ENCODE results near the gene FOXL1.

FOXL1 gene

DNA sequence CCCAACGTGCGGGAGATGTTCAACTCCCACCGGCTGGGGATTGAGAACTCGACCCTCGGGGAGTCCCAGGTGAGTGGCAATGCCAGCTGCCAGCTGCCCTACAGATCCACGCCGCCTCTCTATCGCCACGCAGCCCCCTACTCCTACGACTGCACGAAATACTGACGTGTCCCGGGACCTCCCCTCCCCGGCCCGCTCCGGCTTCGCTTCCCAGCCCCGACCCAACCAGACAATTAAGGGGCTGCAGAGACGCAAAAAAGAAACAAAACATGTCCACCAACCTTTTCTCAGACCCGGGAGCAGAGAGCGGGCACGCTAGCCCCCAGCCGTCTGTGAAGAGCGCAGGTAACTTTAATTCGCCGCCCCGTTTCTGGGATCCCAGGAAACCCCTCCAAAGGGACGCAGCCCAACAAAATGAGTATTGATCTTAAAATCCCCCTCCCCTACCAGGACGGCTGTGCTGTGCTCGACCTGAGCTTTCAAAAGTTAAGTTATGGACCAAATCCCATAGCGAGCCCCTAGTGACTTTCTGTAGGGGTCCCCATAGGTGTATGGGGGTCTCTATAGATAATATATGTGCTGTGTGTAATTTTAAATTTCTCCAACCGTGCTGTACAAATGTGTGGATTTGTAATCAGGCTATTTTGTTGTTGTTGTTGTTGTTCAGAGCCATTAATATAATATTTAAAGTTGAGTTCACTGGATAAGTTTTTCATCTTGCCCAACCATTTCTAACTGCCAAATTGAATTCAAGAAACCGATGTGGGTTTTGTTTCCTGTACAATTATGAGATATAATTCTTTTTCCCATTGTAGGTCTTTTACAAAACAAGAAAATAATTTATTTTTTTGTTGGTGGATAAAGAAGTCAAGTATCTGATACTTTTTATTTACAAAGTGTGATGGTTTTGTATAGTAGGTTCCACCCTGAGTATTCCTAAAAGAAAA is 9.4 kb upstream of the FOXL1 start:
- DNase-seq, result no peak

DNA sequence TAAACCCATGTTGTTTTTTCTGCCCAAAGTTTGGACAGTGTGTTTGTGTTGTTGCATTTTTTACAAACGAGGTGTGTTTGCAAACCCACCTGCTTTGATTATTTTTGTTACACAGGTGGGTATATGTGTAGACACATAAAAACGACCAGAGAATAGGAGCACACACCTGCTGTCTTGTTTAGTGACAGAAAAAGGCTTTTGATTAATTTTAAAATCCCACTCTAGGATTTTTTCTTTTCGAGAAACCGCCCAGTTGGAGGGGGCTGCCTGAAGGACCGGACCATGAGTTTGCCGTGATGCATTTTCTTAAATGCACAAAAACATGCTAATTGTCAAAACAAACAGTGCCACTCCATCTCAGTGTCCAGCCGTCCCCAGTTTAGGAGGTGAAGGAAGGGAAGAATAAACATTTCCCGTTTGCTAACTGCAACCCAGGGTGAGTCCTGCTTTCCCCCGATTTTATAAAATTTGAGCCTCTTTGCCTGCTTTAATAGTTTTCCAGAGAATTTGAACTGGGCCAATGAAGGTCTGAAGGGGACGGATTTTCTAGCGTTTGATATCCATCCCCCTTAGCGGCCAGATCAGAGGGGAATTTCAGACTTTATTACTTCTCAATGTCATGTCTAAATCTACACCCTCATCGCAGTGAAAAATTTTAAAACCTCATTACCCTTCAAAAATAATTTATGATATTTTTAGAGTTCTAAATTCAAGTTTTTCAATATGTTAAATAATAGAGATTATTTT is 8.5 kb upstream of the FOXL1 start:
- DNase-seq, result no peak

DNA sequence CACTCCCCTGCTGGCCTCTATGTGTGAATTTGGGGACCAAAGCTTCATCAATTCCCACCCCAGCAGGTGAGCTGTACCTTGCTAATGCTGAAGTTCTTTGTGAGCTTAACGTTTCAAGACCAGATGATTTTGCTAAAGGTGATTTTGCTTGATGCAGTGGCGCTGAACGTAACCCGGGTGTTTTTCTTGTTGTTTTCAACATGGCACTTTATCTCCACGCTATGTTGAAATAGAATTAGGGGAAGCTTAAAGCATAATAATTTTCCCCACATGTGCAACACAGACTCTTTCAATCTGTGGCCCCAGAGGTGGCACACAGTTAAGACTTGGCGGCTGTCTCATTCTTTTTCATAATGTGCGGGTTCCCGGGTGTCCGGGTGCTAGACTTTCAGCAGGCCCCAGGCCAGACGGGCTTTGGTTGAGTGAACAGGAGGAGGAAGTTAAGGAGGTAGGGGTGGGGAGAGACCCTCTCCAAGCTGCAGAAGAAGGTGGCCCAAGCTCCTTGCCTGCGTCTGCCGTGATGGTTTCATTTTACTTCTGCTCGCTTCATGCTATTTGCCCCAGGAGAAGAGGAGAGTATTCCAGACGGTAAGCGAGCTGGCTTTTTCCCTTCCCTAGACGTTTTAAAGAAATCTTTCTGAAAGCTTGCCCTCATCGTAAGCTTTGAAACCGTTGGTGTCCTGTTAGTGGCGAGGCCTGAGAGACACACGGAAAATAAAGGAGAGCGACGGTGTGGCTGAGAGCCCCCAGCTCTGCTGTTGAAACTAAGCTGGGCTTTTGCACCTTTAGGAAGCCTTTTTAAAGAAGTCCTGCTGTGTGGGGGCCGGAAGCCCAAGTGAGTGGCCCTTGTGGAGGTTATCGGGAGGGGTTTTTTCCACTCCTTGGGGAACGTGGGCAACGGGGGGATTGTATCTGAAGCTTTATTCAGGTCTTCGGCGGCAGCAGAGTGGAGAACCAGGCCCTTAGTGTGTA is 7.5 kb upstream of the FOXL1 start:
- DNase-seq, result no peak

DNA sequence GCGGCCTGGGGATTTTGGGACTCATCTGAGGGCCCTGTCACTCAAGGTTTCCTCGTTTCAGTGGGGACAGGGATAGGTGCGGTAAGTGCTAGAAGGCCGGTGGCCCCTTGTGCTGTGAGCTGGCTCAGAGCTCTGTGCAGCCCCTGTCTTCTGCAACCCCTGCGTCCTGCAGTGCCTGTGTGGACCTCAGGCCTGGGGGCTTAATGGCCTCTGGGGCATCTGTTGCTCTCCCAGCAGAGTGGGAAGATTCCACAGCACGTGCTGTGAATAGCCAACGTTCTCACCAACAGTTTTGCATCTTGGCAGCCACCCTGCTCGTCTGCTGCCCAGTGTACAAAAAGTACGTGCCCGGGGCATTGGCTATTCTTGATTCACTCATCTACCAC is 6.8 kb upstream of the FOXL1 start:
- no peak for DNase-seq

DNA sequence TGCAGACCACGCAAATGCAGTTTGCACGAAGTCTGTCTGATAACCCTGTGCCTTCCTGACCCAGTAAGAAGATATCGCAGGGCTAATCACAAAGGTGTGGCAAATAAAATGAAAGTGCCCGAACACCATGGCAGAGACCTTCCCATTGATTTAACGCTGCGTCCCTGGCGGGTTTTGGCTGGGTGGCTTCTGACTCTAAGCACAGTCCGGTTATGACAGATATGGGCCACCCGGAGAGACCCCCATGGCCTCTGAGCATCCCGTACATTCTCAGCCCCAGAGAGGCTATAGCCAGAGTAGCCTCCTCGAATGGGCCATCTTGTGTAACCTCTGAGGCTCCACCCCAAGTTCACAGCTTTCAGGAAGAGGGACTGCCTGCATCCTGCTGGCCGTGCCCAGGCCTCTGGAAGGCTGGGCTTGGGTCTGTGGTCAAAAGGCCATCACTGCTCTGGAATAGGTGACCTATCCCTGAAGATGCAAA is 6.3 kb upstream of the FOXL1 start:
- DNase-seq, result no peak

DNA sequence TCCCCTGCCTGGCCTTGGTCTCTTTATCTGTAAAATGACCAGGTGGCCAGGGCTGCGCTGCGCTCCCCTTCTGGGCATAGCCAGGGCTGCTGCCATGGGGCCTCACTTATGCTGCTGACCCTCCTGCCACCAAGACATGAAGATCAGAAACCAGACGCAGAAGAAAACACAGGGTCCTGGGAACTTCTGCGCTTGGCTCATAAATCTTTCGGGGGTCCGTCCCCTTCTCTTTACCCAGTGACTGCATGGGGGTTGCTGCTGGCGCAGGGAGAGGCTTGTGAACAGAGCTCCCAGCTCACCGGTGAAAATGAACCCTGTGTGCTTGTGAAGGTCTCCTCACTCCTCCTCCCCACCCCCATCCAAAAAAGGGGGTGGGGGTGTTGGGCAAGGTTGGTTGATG is 5.7 kb upstream of the FOXL1 start:
- DNase-seq, result no peak

DNA sequence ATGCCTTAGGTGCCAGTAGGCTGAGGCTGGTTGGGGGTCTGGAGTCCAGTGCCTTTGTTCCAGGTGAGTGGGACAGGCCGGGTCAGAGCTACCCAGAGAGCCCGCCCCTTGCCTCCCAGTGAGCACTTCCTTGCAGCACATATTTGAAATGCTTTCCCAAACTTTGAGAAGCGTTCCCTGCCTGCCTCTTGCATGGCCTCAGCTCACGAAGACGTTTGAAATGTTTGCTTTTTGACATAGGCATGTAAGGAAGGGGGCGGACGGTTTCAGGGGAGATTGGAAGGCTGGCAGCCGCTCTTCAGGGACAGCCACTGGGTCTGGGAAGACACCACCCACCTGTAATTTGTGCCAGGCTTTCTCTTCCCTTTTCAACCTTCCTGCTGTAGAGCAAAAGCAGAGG is 5.1 kb upstream of the FOXL1 start:
- DNase-seq, result no peak

DNA sequence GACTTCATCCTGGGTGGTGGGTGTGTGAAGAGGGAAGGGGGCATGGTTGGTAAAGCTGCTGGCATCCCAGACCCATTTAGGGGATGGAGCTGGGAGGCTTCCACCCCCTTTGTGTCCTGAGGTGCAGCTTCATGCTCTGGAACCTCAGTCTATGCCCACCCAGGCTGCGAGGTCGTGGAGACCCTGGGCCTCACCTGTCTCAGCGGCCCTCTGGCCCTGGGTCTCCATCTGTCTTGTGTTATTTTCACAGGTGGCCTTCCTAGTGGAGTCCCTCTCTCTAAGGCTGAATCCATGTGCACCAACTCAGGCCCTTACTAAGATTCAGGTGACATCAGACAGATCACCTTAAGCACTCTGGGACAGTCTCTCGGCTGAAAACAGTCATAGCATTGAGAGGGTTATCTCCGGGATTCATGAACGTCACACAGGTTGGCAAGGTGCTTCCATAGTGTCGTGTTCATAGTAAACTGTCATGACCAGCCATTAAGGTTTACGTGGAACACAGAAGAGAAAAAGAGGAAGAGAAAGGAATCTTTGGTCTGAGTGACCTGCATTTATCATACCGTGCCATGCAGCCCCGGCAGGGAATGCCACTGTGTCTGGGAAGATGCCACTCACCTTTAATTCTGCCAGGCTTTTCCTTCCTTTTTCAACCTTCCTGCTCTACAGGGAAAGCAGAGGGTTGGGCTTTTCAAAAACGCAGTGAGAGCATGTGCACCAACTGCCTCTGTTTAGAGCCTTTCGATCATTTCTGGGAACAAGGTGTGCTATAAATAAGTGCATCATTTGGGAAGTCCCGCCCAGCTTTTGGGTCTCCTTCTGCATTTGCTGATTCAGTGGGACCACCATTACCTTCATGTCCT is 4.5 kb upstream of the FOXL1 start:
- DNase-seq, result no peak

DNA sequence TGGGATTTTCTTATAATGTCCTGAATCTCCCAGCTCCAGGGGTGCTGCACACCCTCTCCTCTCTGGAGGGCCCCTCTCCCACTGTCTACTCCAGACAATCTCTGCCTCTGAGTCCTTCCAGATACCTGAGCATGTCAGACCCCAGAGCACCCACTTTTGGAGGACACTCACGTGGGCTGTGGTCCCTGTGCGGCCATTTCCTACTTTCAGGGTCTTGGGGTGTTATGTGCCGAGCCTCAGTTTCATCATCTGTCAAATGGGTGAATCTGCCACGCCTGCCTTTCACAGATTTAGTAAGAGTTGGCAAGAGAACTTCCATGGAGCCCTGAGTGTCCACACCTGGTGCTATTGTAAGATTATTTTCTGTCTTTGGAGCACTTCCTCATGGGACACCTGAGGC is 3.7 kb upstream of the FOXL1 start:
- DNase-seq, result no peak

DNA sequence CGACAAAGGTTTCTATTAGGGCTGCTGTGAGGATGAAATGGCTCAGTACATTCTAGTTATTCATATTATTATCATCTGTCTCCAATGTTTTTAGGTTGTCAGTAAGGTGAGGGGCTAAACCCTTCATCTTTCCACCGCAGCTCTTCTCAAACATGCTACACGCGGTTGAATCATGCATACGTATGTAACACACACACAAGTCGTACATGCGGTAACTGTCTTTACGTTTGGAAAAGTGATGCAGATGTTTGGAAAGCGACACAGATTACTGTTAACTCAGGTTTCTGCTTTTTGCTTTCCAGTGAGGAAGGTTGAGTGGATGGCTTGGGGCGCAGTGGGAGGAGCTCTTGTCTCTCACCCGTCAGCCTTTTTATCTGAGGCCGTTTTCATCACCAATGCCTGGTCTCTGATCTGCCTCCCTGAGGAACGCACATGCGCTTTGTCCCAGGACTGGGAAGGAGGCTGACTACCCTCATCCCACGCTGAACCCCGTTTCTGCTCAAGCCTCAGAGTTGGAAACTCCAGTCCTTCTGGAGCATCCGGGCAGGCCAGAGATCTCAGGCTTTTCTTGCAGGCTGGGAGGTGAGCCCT is 3.2 kb upstream of the FOXL1 start:
- no peak for DNase-seq

DNA sequence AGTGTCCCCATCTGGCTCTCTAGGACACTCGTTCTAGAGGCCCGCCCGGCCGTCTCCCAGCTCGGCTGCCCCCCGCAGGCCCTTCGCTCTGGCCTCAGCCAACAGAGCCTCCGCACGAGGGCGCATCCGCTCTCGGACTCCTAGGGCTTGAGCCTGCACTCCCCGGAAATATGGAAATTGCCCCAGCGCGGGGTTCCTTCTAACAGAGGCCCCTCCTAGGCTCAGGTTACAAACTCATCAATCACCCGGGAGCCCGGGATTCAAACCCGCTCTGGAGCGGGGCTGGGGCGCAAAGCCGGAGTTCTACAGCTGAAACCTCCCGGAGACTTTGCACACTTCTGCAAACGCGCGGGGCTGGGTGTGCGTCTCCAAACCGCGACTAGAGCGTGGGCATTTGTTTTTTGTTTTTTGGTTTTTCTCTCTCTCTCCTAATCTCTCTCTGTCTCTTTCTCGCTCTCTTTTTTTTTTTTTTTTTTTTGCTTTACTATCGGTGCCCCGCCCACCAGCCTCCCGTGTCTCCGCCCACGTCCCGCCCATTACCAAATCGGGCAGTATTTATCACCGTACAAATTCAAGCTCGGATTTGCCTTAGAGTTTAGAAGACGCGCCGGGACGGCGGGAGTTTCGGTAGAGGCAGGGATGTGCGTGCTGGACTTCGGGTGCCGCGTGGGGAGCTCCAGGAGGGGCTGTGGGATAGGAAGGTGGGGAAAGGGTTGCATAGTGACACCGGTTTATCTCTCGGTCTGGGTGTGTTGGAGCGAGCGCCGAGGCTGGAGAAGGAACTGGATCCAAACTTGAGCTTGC is 2.4 kb upstream of the FOXL1 start:
- peak; percentile 38 to 82 for DNase-seq

DNA sequence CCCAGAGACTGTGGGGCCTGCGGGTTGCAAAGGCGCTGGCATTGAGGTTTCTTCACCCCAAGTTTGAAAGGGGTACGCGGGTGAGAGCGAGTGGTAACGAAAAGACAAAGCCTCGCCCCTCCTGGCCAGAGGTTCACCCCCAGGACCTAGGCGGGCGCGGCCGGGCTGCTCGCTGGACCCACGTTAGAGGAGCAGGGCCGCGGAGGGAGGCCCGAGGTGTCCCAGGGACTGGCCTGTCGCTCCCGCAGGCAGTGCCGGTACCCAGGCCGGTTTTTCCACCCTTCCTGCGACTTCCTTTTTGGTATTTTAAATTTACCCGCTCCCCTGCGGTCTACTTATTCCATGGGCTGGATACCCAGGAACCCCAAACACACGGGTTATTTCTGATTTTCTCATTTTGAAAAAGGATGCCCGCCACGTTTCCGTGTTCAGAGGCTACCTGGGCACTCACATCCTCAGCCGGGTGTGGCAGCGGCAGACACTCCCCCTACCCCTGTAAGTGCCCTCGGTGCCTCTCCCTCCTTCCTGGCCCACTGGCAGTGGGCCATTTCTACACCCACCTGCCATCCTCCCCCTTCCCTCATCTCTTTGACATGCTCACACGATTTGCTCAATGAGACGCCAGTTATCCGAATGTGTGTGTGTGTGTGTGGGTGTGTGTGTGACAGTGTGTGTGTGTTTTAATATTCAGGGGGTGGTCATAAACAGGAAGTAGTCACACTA is 1.6 kb upstream of the FOXL1 start:
- DNase-seq, result no peak

DNA sequence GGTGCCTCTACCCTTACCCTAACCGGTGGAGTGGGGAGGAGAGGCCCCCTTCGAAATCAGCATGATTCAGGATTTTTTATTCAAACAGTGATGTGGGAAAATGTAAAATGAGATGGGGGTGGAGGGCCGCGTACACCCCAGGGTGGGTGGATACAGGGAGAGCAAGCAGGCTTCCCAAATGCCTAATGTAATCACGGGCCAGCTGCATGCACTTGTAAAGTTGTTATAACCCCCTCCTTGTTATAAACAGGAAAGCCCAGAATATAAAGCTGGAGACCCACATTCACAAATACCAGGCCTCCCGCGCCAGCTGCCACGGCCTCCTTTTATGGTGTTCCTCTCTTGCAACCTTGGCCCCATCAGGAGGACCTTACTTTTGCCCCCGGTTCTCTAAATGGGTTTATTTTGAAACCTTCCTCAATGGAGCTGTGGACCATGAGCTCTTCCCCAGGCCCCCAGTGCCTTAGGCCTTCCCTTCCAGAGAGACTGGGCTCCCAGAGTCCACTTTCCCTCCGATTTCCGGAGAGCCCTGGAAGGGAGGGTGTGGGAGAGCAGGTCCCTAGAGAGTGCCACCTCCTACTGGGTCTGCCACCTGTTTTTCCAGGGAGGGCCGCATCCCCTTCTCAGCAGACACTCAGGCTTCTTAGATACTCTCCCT is 906 bp upstream of the FOXL1 start:
- no peak for DNase-seq

DNA sequence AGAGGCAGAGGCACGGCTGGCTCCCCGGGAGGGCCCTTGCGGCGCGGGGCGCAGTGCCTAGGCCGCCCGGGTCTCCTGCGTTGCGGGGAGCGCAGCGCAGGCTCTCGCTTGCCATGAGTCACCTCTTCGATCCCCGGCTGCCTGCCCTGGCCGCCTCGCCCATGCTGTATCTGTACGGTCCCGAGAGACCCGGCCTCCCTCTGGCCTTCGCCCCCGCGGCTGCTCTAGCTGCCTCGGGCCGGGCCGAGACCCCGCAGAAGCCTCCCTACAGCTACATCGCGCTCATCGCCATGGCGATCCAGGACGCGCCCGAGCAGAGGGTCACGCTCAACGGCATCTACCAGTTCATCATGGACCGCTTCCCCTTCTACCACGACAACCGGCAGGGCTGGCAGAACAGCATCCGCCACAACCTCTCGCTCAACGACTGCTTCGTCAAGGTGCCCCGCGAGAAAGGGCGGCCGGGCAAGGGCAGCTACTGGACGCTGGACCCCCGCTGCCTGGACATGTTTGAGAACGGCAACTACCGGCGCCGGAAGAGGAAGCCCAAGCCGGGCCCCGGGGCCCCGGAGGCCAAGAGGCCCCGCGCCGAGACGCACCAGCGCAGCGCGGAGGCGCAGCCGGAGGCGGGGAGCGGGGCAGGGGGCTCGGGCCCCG is 390 bp downstream of the FOXL1 start:
- DNase-seq, result no peak

DNA sequence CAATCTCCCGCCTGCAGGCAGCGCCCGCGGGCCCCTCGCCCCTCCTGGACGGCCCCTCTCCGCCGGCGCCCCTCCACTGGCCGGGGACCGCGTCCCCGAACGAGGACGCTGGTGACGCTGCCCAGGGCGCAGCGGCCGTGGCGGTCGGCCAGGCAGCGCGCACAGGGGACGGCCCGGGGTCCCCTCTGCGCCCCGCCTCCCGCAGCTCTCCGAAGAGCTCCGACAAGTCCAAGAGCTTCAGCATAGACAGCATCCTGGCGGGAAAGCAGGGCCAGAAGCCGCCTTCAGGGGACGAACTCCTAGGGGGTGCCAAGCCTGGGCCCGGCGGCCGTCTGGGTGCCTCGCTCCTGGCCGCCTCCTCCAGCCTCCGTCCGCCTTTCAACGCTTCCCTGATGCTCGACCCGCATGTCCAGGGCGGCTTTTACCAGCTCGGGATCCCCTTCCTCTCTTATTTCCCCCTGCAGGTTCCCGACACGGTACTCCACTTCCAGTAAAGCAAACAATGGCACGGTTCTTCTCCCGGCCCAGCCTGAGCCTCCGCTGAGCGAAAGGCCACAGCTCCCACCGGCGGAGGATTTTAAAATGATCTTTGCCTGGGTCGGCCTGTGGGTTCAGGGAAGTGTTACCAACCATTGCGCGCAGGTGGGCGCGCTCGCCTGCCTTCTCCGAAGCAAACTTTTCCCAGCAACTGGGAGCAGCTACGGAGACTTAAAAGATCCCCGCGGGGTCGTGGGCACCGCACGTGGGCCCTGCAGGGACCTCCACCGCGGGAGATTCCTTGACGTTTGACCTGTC is 1.1 kb downstream of the FOXL1 start:
- no peak for DNase-seq

DNA sequence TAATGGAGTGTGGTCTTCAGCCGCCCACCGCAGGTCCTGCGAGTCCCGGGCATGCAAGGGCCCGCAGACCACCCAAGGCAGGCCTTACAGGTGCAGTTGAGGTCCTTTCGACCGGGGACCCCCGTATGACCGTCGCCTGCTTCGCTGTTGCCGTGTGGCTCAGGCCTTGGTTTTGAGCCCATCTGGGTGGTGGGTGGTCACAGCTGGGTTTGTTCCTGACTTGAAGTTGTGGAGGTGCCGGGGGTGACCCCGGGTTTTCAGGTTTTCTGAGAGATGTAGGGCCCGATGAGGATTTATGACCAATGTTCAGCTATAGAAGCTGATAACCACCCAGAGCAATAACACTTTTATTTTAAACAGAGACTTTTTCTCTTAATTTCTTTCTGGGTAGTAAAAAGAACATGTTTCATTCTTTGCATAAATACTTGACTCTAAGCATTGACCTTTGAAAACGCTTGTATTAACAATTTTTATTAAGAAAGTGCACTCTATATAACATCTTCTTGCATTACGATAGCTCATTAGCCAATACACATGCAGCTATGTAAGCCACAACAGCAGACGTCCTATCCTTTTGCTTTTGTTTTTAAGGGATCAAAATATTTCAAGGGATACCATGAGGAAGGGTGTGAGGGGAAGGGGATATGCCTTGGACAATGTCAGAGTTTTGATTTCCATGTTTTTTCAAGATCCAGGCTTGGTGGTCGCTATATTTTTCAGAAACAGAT is 1.9 kb downstream of the FOXL1 start:
- no peak for DNase-seq

DNA sequence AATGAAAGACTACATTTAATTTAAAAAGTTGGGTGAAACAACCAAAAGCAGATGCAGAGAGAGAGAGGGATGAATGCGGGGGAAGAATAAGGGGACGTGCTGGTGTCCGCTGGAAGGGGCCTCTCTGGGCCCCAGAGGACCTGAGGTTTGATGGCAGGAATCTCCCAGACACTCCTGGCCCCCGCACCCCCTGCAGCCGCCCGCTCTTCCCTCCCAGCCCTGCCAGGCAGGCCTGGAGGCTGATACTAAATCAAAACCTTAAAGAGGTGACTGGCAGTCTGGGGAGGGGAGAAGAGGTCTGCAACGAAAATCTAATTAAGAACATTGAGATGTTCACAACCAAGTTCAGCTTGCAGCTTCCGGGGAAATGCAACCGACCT is 2.4 kb downstream of the FOXL1 start:
- DNase-seq, result no peak

All from SW 1271 (cell line).